ENCODE results near the gene MITF. TPM values are rescaled to one million over a fixed set of nuclear protein-coding genes. Genes with fewer than 3 reads are reported as not detected.
"Not testable (repeated sequence)": the region's sequence is repeated elsewhere in the genome, so short reads cannot be mapped to it uniquely, and the experiment has no call there.

The MITF gene
- total and polyA plus RNA-seq, 2 of the 4 experiments (the other 2 are of a cell fraction), result 6.5 to 16.7 TPM

- TF ChIP-seq MAZ (IDR thresholded peaks at IDR 0.05; ENCODE audit: borderline replicate concordance, low read depth, low read length), result no peak
Measured at GRCh38 chr3:69791919-69792399, 52.7 kb downstream of the MITF start (continued).

- in situ Hi-C loops (cut with MboI; ENCODE audit: low sequenced_read_pairs); POLR2A ChIA-PET (ENCODE audit: unreplicated experiment); H4K91ac ChIP-seq (ENCODE audit: insufficient read depth, low read depth, low read length); H3K4me3 ChIP-seq (ENCODE audit: insufficient read depth, low read depth, low read length); H3K9ac ChIP-seq (ENCODE audit: low read depth, low read length); intact Hi-C loops (cut with micrococcal nuclease); H3K23ac ChIP-seq (ENCODE audit: low read depth, low read length); H2BK20ac ChIP-seq (ENCODE audit: low read depth, low read length); H3K9me1 ChIP-seq (ENCODE audit: insufficient read depth, low read length); H2AK9ac ChIP-seq (replicated peaks; ENCODE audit: low read depth, low read length, poor library complexity); H3K4me2 ChIP-seq (ENCODE audit: low read depth, low read length); H3K9me3 ChIP-seq (ENCODE audit: control insufficient read depth, insufficient read depth, low read length); H2BK120ac ChIP-seq (ENCODE audit: low read depth, low read length); H3K27ac ChIP-seq (ENCODE audit: insufficient read depth, low read length); H2AFZ ChIP-seq (replicated peaks; ENCODE audit: low read length, poor library complexity); H3K4ac ChIP-seq (ENCODE audit: low read depth, low read length); CTCF ChIA-PET; H4K5ac ChIP-seq (ENCODE audit: low read depth, low read length); H2AK5ac ChIP-seq (ENCODE audit: low read depth, low read length); H4K20me1 ChIP-seq (ENCODE audit: insufficient read depth, low read length); dilution Hi-C loops (cut with HindIII; ENCODE audit: low sequenced_read_pairs, unreplicated experiment); DNase-seq; H3K18ac ChIP-seq (ENCODE audit: low read depth, low read length); H2BK15ac ChIP-seq (ENCODE audit: low read depth, low read length); H3K14ac ChIP-seq (replicated peaks; ENCODE audit: low read depth, low read length); H3K56ac ChIP-seq (ENCODE audit: extremely low read depth, insufficient read depth, low read length); H3K36me3 ChIP-seq (ENCODE audit: control insufficient read depth, insufficient read depth, low read length); H2BK5ac ChIP-seq (ENCODE audit: low read depth, low read length, poor library complexity, severe bottlenecking); H4K8ac ChIP-seq (ENCODE audit: low read depth in 2 of 2, low read length in 2 of 2); ATAC-seq (ENCODE audit: low read depth); BruUV-seq (replicated peaks); H3K27me3 ChIP-seq (ENCODE audit: control insufficient read depth, insufficient read depth, low read length): not testable (repeated sequence)
- H3K79me1 ChIP-seq (ENCODE audit: low read depth in 1 of 2, low read length in 2 of 2), result peaks cover 16 to 26% of the 10 kb centered on the region in 2 experiments
- H3K4me1 ChIP-seq (ENCODE audit: control insufficient read depth, insufficient read depth, low read length), result peaks cover 10% of the 10 kb centered on the region; the same call in 1 of the 2 replicates
- no CpG with 5 or more reads among the region's 4 CpGs for WGBS, 2 experiments (ENCODE audit: extremely low coverage in 2 of 2, insufficient read length in 1 of 2)
Measured at GRCh38 chr3:69796126-69796525, 56.9 kb downstream of the MITF start.

All from IMR-90 (cell line).